SW 1271 (cell line): Measurements from ENCODE around the gene PTPRG.

Experiments
- DNase-seq, 2 experiments: peaks; one replicate each; lab custom pipeline; 2025; lab: John Stamatoyannopoulos, UW

The PTPRG gene

DNA sequence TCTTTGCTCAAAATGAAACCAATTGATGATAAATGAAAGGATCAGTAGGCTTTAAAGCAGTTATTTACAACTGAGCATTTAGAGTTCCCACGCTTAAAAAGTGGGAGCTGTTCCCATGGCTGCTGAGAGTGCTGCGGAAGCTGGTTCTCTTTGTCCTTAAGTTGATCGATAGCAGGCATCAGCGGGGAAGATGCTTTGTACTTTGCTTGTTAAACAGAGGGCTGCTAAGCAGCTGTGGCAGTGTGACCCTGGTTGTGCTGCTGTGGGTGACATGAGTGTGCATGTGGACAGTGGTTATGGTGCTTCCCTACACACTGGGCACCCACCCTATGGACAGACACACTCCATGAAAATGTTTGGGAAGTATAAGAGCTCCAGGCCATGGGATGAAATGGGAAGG lies 96.3 kb downstream of the PTPRG start:
- DNase-seq, result no peak

DNA sequence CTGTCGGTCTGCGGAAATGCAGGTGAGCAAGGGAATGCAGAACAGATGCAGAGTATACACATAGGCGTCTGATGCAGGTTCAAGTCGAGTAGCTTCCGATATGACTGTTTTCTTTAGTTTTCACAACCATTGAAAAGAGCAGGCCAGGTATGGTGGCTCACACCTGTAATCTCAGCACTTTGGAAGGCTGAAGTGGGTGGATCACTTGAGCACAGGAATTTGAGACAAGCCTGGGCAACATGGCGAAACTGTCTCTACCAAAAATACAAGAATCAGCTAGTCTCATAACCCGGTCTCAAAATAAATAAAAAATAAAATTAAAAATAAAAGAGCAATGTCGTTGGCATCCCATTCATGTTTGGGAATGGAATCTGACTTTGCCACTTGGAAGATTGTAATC lies 101.5 kb downstream of the PTPRG start:
- no peak for DNase-seq

DNA sequence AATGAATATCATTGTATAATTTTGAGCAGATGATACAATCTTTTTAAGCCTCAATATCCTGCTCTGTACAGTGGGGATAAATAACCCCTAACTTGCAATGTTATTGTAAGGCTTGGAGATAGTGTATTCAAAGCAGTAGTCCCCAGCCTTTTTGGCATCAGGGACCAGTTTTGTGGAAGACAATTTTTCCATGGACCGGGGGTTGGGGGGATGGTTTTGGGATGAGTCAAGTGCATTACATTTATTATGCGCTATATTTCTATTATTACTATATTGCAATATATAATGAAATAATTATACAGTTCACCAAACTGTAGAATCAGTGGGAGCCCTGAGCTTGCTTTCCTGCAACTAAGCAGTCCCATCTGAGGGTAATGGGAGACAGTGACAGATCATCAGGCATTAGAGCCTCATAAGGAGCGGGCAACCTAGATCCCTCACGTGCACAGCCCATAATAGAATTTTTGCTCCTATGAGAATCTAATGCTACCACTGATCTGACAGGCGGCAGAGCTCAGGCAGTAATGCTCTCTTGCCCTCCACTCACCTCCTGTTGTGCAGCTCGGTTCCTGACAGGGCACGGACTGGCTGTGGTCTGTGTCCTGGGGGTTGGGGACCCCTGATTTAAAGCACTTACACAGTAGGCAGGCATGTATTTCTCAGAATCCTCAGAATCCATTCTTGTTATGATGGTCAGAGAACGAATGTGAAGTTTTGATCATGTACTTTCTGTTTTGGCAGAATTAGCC lies 102.2 kb downstream of the PTPRG start:
- no peak for DNase-seq

DNA sequence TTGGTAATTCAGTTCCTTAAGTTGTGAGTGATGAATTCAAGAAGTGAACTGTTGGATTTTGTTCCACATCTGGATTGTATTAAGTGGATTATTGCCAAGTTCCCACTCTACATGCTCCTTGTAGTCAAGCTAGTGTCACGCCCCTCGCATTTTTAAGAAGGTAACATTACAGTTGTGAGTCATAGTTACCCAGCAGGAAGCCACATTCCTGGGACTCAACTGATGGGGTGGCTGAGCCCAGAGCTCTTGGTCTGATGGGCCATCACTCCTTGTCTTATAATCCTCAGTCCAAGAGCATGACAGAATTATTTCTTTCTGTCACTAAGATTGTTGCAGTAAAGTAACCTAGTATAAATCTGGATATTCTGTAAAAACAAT lies 102.7 kb downstream of the PTPRG start:
- peak; percentile 16 to 66 for DNase-seq

DNA sequence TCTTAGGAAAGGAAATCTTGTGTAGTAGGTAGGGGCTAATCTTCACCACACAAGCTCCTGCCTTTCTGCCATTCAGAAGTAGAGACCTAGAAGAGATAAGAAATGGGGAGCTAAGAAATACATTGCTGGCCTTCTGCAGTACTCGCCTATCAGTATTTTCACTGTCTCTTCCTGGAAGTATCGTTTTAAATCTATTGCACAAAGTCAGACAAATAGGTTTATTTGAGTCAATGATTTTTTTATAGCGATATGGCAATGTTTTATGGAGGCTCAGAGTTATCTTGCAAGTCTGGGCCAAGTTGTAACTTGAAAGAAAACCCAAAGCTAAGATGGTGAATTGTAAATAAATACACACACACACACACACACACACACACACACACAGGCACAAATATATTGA lies 103.8 kb downstream of the PTPRG start:
- DNase-seq, result no peak

DNA sequence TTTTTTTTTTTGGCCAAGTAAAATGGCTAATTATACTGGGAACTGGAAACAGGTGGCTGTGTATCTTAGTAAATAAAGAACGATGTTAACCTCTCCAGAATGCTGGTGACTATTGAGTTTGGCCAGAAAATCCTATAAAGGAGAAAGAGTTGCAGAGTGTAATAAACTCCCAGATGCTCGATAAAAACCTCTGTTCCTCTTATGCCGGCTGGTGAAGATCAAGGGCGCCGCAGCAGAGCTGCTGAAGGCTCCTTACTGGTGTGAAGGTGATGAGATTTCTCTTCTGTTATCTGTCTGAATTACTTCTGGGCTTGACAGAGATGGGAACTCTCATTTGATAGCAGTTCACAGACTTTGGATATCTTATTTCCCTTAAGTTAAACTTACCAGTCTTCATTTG lies 104.6 kb downstream of the PTPRG start:
- no peak for DNase-seq

DNA sequence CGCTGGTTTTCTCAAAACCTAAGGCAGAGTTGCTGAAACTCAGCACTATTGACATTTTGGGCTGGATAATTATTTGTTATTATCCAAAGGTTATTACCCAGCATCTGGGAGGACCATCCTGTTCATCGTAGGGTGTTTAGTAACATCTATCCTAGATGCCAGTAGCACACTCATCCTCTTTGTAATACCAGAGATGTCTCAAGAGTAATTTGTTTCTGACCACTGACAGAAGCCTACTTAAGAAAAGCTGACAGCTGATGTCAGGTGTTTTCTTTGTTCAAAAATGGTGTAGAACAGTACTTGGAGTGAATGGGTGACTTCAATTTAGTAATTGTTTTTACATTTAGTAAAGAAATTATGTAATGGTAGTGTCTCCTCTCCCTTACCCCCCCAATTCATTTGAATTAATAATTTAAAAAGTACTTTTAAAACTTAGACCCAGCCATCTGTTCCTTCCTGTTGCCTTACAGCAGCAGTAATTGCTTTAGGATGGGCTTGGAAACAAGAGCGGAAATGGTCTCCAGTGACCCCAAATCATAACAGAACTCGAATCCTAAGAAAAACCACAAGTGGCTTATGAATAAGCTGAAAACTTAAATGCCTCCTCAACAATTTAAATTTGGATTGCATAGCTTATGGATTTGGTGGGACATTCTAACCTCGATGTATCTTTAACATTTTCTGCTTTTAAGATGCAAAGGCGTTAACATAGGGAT lies 105.4 kb downstream of the PTPRG start:
- no peak for DNase-seq

DNA sequence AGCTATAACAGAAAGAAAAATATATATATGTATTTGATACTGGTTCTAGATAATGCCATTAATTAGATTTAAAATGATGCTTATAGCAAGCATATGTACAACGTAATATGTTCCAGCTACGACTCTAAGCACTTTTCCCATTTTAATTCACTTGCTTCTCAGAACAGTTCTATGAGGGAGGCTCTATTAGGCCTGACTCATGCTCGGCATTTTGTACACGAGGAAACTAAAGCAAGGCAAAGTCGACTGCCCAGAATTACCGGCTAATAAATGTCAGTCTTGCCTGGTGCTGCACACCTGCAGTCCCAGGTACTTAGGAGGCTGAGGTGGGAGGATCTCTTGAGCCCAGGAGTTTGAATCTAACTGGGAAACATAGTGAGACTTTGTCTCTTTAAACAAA lies 106.0 kb downstream of the PTPRG start:
- no peak for DNase-seq

DNA sequence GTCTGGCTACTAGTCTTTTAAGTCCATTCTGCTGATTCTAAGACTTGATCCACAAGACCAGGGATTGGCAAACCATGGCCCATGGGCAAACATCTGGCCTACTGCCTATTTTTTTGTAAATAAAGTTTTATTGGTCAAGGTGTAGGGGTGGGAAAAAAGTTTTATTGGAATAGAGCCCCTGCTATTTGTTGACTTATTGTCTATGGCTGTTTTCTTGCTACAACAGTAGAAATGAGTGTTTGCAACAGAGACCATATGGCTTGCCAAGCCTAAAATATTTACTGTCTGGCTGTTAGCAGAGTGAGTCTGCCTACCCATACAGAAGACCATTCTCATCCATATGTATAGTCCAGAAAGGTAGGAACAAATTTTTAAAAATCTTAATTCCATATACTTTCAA lies 106.4 kb downstream of the PTPRG start:
- DNase-seq, result no peak

DNA sequence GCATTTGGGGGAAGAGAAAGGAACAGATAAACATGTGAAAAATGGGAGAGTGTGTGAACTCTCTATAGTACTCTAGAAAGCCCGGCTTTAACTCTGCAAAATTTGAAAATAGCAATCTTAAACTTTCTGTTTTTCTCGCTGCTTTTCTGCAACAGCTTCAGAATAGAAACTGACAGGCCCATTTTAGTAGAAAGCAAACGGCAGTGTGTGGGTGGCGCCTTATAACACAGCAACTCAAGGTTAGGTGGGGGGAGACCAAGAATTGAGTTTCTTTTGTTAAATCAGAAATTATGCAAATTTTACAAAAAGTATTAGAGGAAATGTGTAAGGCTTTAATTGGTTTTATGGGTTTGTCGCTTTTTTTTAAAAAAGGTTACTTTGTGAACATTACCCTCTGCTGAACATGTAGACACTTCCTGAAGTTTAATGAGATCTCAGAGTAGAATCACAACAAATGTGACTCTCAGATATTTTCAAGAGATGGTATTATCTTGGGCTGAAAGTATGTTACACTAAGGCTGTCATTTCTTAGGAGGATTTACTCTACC lies 107.0 kb downstream of the PTPRG start:
- no peak for DNase-seq

DNA sequence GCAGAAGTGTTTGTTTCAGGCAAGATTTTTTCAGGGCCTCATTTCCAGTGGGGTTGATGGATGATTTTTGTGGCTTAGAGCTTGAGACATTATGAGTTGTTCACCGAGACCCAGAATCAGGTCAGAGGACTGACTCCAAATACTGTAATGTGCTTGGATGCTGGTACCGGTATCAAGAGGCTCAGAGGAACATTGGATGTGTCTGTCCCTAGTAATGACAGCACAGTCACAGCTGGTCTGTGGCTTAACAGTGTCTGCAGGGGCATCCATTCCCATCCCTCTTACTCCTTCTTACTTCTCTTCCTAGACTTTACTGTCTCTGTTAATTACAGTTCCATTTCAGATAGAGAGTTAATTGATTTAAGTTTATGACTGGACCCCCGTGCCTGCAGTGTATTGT lies 107.8 kb downstream of the PTPRG start:
- no peak for DNase-seq

DNA sequence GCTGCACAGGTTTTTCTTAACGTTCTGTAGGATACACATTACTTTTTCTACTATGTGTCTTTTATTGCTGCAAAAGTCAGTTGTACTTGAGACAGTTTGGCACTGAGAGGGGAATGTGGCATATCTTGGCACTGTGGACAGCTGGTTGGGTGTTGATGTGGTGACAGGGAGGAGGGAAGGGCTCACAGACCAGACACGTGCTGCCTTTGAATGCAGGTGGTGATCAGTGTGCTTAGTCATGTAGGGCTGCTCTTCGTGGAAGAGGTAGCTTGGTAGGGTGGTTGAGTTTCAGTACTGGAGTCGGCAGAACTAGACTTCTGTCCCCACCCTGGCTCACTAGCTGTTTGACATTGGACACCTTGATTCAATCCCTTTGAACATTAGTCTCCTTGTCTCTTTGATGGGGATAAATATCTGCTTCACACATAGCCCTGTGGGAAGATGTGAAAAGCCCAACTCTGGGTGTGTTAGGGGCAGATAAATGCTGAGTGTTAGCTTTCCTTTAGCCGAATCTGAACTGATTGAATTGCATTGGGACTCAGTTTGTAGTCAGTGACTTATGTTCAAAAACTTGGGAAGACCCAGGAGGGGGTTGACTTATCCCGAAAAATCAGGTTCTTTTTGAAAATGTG lies 108.4 kb downstream of the PTPRG start:
- DNase-seq, result no peak

DNA sequence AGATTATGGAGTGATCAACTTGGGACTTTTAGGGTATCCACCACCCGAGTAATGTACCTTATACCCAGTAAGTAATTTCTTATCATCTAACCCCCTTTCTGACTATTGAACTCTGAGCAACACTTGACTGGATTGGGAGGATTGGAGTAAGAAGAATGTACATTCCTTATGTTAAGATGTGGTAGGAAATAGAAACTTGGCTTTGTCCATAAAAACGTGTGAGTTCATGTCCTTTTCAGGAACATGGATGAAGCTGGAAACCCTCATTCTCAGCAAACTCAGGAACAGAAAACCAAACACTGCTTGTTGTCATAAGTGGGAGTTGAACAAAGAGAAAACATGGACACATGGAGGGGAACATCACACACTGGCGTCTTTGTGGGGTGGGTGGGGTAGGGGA lies 112.3 kb downstream of the PTPRG start:
- DNase-seq, result no peak

DNA sequence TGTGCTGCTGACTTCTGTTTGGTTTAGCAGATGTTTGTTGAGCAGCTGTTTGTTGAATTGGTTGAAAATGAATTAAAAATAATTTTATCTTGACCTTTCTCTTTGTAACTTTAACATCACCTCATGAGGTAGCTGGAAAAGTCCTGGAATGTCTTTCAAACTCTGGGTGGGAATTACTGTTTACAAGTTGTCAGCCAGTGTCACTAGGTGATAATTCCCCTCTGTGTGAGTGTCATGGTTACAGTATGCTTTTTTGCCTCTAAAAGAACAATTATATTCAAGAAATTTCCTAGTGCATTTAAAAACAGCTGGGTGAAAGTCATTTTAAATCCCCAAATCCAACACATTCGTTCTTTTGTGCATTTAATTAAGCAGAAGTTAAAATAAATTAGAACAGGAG lies 113.2 kb downstream of the PTPRG start:
- no peak for DNase-seq

DNA sequence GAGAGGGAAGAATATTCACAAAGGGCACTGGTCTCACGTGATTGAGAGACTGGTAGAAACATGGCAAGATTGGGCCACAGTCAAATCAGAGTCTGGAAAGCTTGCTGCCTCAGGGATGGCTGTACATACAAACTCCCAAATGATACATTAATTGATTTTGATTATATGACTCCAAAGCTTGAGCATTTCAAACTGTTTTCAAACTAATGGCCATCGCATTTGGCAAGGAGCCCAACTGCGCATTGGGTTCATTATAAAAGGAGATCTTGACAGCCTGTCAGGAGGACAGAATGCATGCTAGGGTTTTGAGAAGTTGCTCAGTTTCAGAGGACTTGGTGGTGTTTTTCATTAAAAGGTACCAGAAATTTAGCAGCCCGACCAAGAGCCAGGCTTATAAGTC lies 117.7 kb downstream of the PTPRG start:
- DNase-seq, result no peak

DNA sequence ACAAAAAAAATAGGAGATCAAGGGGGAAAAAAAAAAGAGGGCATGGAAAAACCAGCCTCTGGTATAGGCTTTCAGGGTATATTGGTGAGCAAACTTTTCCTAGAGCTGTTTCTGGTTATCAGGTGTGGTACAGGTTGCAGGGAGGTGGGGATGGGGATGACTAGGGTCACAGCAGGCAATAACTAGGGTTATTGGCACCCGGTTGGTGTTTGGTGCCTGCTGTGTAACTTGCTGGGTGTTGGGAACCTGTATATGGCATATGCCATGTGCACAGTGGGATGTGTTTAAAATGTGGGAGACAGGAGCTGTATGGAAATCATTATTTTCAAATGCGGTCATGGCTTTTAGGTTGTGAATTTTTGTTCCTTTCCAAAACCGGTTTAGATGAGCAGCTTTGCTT lies 119.2 kb downstream of the PTPRG start:
- DNase-seq, result no peak

DNA sequence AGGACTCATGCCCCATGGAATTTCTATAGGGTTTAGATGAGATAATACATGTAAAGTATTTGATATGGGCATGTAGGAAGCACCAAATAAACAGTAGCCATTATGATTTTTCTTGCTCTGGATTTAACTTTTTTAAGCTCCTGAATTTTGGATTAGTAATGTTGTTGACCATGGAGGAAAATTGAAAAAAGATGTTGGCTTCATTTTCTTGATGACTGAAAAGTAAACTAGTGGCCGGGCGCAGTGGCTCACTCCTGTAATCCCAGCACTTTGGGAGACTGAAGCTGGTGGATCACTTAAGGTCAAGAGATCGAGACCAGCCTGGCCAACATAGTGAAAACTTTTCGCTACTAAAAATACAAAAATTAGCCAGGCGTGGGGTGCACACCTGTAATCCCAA lies 120.3 kb downstream of the PTPRG start:
- no peak for DNase-seq

DNA sequence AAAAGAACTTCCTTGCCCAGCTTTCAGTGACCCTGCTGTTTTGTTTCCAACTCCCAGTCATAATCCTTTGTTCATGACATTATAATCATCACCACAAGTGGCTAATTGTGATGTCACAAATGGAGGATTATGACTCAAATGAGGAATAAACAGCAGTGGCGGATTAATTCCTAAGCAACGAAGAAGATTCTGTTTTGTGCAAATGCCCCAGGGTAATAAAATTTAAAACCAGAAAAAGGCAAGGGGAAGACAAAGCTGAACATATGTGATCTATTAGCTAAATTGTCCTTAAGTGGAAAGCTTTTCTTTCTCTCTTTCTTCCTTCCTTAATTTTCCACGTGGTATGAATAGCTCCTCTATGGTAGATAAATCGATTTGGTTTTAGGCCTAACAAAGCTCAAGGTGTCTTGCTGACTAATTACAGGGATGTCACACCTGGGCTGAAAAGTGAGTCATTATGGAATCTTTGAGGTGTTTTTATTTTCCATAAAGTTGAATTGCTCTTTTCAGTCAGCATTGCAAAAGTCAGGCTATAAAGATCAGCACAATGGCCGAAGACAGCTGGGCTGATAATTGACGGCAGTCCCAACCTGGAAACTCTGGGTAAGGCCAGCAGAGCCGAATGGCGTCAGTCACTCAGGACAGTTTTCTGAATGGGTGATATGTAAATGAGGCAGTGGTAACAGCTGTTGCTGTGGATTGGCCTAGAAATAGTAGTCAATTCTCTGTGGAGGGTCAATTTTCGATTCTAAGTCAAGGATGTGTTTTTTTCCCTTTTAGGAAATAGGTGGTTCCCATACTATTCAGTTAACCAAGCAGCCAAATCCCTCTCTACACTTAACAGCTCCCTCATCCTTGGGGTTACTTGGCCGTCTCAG lies 121.5 kb downstream of the PTPRG start:
- DNase-seq, result no peak

DNA sequence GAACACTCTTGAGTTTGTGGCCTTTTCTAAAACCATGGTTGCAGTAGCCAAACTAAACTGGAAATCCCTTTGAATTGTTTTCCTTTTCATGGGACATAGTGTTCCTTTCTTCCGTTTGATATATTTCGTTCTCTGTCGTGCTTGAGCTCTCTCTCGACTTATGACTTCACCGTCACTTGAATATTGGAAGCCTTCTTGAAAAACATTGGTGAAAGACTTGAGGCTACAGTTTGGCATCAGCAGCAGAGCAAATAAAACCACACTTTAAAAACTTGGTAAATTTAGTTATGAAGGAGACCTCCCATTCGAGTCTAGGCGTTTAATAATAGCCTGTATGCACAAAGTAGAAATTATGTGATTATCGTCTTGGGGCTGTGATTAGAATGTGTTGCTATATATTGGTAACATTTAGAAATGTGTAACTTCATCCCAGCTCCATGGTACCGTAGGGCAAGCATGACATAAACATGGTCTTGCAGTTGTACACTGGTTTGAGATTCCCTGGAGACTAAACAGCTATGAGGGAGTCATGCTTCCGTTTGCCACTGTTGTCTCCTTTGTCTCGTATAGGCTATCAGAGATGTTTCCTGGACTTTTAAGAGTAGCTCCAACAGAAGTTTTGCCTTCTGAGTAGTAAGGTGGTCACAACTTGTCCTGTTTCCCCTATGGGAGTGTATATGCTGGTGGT lies 122.3 kb downstream of the PTPRG start:
- no peak for DNase-seq

DNA sequence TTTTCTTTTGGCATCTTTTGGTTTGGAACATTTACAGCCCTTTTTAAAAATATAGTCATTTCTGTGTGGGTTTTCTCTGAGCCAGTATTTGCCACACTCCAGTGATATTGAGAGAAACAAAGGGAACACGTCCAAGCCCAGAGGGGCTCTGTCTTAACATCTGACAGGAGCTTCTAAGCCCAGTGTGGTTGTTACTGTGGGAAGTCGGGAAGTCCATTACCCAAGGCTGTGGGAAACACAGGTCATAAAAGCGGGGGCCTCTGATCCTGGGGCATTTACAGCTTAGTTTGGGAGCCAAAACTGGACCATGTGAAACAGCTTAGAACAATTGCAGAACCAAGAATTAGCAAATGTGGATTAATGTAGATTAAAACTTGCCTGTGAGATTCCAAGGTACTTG lies 123.0 kb downstream of the PTPRG start:
- no peak for DNase-seq

DNA sequence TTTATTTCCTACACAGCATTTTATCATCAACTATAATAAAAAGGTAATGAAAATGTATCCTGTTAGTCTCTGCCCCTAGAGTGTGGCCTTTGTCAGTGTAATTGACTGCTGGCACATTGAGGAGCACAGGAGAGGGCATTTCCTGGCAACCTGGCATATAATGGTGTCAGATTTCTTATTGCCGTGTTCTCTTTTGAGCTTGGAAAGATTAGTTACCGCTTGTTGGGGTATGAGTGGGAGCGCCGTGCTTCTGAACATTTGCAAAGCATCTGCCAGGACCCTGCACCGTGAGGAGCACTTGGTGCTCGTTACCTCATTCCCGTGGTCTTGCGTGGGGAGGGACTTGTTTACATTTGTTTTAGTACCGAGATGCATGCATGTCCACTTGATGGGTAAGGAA lies 124.4 kb downstream of the PTPRG start:
- no peak for DNase-seq

DNA sequence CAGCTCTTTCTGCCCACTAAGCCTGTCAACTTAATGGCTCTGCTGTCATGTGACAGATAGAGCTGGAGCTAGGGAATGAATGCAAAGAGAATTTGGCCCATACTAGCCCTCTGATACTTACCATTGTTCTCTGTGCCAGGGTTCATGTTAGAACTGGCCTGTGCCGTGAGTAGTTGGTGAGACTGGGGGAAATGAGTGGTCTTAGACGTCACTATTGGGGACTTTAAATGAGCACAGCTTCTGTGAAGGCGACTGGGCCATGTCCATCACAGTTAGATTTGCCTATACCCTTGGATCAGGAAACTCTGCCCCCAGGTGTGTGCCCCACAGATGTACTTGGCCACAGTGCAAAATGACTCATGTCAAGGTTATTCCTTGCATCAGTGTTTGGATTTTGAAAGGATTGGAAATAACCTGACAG lies 124.9 kb downstream of the PTPRG start:
- no peak for DNase-seq
